ENCODE measurements around the gene ZSCAN20. TPM values are rescaled to one million over a fixed set of nuclear protein-coding genes. Genes with fewer than 3 reads are reported as not detected.

The ZSCAN20 gene
- polyA plus RNA-seq, 1 donor (not counting 4 experiments of a cell fraction or from before 2014, with no cell fraction given) = 3.1 TPM

GRCh38 chr1:33466159-33466558 is 6.3 kb upstream of the ZSCAN20 start:
- Histone ChIP-seq H3K27me3 (ENCODE audit: control insufficient read depth, extremely low read depth, insufficient read depth, low read length) (no peaks in the 10 kb centered on the region), H3K4me2 (ENCODE audit: control insufficient read depth, extremely low read depth, insufficient read depth, low read depth, low read length) (no peak overlapping the region), H3K9me1 (ENCODE audit: control insufficient read depth, extremely low read depth, insufficient read depth, low read length) (no peaks in the 10 kb centered on the region), H3K9ac (ENCODE audit: control insufficient read depth, extremely low read depth, insufficient read depth, low read length) (no peak overlapping the region), H3K4me3 (ENCODE audit: control insufficient read depth in 2 of 3, extremely low read depth in 1 of 3, insufficient read depth in 2 of 3, low read depth in 1 of 3, low read length in 3 of 3) (no peak overlapping the region), H3K4me1 (ENCODE audit: control insufficient read depth, extremely low read depth, insufficient read depth, low read length) (peaks cover 12% of the 10 kb centered on the region), H3K79me2 (ENCODE audit: control insufficient read depth, insufficient read depth, low read length) (no peaks in the 10 kb centered on the region), H3K36me3 (ENCODE audit: control insufficient read depth in 2 of 2, extremely low read depth in 1 of 2, insufficient read depth in 2 of 2, low read length in 2 of 2) (no peaks in the 10 kb centered on the region), H3K9me3 (ENCODE audit: control insufficient read depth, low read depth, low read length) (no peaks in the 10 kb centered on the region), H4K20me1 (ENCODE audit: control insufficient read depth, extremely low read depth, insufficient read depth, low read length) (no peaks in the 10 kb centered on the region), H2AFZ (ENCODE audit: control insufficient read depth, low read length) (no peak overlapping the region), H3K27ac (ENCODE audit: control insufficient read depth, insufficient read depth, low read length) (no peak overlapping the region)
- dilution Hi-C loops (cut with MboI; ENCODE audit: extremely low pct_ligation_motif_present, low sequenced_read_pairs) = no loop called here
- TF ChIP-seq CTCF (optimal IDR thresholded peaks at IDR 0.05 in 1 of 3, IDR thresholded peaks at IDR 0.05 in 1 of 3, conservative IDR thresholded peaks at IDR 0.05 in 1 of 3; ENCODE audit: extremely low read depth in 1 of 3, insufficient read depth in 2 of 3, low read length in 3 of 3) (no peak), EZH2 (IDR thresholded peaks at IDR 0.05; ENCODE audit: low read length) (no peak)
- no peak for DNase-seq (ENCODE audit: low read depth, low spot score)
- no peak for FAIRE-seq

- Histone ChIP-seq H3K9ac (ENCODE audit: control insufficient read depth, extremely low read depth, insufficient read depth, low read length) (no peak overlapping the region), H3K36me3 (ENCODE audit: control insufficient read depth in 2 of 2, extremely low read depth in 1 of 2, insufficient read depth in 2 of 2, low read length in 2 of 2) (no peaks in the 10 kb centered on the region), H3K9me1 (ENCODE audit: control insufficient read depth, extremely low read depth, insufficient read depth, low read length) (no peaks in the 10 kb centered on the region), H3K9me3 (ENCODE audit: control insufficient read depth, low read depth, low read length) (no peaks in the 10 kb centered on the region), H3K4me3 (ENCODE audit: control insufficient read depth in 2 of 3, extremely low read depth in 1 of 3, insufficient read depth in 2 of 3, low read depth in 1 of 3, low read length in 3 of 3) (no peak overlapping the region), H3K27me3 (ENCODE audit: control insufficient read depth, extremely low read depth, insufficient read depth, low read length) (no peaks in the 10 kb centered on the region), H2AFZ (ENCODE audit: control insufficient read depth, low read length) (no peak overlapping the region), H3K79me2 (ENCODE audit: control insufficient read depth, insufficient read depth, low read length) (peaks cover 4% of the 10 kb centered on the region), H3K4me2 (ENCODE audit: control insufficient read depth, extremely low read depth, insufficient read depth, low read depth, low read length) (no peak overlapping the region), H3K27ac (ENCODE audit: control insufficient read depth, insufficient read depth, low read length) (no peak overlapping the region), H4K20me1 (ENCODE audit: control insufficient read depth, extremely low read depth, insufficient read depth, low read length) (no peaks in the 10 kb centered on the region), H3K4me1 (ENCODE audit: control insufficient read depth, extremely low read depth, insufficient read depth, low read length) (peaks cover 22% of the 10 kb centered on the region)
- TF ChIP-seq EZH2 (IDR thresholded peaks at IDR 0.05; ENCODE audit: low read length) (no peak), CTCF (optimal IDR thresholded peaks at IDR 0.05 in 1 of 3, IDR thresholded peaks at IDR 0.05 in 1 of 3, conservative IDR thresholded peaks at IDR 0.05 in 1 of 3; ENCODE audit: extremely low read depth in 1 of 3, insufficient read depth in 2 of 3, low read length in 3 of 3) (no peak)
- no peak for DNase-seq (ENCODE audit: low read depth, low spot score)
- dilution Hi-C loops (cut with MboI; ENCODE audit: extremely low pct_ligation_motif_present, low sequenced_read_pairs) = no loop called here
- FAIRE-seq = no peak
These were observed 4.4 kb upstream of the ZSCAN20 start for GRCh38 chr1:33468011-33468410.

Measured in keratinocyte (primary cell).